GM18508 (cell line): ENCODE measurements around the gene TMOD1.

ENCODE experiments used
- ATAC-seq: cut with Tn5 transposase; IDR thresholded peaks from one replicate; pipeline ENCODE4 v1.9.1; 2021; ENCODE audit warnings: moderate number of reproducible peaks; ENCODE audit not compliant: insufficient read depth, unreplicated experiment

Gene TMOD1

DNA sequence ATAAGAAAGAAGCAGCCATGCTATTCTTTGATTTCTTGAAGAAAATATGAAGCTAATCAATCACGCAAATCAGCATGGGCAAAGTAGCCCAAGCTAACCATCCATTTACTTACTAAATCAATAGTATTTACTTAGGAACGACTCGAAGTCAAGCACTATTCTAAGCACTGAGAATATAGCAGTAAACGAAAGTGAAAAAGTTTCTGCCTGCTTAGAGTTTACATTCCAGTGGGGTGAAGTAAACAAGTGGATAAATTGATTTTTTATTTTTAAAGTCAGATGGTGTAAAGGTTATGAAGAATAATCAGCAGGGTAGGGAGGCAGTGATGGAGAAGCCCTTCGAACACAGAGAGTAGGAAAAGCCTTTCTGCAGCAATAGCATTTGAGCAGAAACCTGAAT lies 126.2 kb downstream of the TMOD1 start:
- no peak for ATAC-seq

DNA sequence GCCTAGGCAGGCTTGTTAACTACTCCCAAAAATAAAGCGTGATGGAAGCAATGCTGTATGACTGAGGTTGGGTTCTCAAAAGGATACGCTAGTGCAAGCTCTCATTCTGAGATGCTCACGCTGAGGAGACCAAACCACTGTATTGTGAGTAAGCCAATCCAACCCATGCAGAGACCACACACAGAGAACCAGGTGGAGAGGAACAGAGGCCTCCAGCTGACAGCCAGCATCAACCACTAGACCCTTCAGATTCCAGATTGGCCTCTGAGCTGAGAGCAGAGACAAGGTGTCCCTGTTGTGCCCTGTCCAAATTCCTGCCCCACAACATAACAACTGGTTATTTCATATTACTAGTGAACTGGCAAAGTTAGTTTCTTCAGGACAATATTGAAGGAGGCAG lies 127.2 kb downstream of the TMOD1 start:
- no peak for ATAC-seq

DNA sequence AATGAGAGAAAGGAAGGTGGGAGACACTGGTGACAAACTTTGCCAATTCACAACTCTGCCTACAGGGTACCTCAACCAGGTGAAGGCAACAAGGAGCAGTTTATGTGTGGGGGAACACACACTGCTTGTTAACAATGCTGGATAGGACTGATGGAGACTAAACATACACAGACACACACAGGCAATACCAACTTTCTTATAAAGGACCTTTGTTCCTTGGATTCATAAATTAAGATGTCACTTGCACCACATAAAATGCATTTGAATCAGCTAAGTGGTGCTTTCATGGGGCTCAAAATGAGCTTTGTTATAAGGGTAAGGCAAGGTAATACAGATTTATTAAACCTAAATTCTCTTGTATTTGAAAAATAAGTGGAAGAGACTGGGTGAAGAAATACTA lies 127.7 kb downstream of the TMOD1 start:
- ATAC-seq = no peak

DNA sequence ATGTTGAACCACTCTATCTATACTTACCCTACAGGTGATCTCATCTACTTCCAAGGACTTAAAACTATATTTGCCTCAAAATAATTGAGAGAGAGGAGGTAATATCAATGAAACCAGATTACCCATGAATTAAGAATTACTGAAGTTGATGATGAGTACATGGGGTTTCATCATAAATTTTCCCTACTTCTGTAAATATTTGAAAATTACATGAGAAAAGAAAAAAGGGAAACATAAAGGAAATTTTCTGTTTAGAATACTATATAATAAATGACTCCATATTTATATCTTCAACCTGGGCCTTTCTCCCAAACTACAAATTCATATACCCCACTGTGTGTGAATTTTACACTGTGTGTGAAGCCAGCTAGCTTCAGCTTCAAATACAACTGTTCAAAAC lies 129.1 kb downstream of the TMOD1 start:
- ATAC-seq = no peak

DNA sequence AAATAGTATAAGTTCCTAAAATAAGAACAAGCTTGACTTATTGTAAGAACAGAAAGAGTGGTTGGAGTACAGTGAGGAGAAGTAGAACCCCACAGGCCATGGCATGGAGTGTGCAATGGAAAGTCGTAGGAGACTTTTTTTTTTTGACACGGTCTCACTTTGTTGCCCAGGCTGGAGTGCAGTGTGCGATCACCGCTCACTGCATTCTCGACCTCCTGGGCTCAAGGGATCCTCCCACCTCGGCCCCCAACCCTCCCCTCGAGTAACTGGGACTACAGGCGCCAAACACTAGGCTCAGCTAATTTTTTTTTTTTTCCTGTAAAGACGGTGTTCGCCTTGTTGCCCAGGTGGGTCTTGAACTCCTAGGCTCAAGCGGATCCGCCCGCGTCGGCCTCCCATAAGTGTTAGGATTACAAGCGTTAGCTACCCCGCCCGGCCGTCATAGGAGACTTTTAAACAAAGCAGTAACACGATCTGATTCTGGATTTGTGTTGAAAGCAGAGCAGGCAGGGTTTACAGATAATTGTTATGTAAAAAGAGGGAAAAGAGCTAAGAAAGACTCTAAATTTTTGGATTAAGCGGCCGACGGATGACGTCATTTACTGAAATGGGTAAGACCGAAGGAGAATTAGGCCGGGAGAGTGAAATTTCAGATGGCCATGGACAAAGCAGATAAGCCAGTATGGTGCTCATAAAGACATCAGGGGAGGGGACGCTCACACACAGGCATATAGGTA lies 130.9 kb downstream of the TMOD1 start:
- ATAC-seq = peak; percentile 11

DNA sequence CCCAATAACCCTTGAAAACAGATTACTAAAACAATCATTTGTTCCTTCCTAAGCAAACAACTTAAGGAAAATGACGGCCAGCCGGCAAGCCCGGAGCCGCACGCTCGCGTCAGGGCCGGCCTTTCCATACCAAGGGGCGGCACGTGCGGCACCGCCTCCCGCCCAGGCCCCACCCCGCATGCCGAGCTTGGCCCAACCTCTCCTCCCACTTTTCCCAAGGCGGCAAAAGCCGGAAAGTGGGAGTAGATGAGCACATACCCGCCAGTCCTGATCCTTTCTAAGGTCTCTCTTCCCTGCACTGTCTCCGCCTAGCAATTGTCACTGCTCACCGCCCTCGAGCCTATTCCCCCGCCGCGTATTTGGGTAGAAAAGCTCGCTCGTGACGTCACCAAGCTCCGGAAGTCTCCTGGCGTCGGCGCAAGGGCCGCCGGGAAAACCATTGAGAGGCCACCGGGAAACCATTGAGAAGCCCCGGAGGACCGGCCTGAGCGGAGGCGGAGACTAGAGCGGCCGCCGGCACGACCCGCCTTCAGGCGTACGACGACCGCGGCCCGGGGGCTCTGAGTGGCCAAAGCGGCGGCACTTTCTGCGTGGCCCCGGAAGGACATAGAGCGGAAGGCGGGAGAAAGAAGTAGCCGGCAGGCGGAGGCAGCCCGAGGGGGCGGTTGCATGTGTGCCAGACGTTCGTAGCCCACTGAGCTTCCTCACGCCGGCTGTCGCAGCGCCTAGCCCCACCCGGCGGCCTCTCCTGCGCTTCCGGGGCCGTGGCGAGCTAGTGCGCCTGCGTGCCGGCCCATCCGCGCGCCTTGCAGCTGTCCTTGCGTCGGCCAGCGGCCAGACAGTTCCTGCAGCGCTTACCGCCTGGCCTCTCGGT lies 131.8 kb downstream of the TMOD1 start, which contains the start of the genes NCBP1 and TSTD2:
Gene NCBP1, plus strand, starts transcription at position 837 of the 874 bp plus-strand sequence. CDS start 61 bp downstream, outside the sequence.
Gene TSTD2, minus strand, starts transcription at position 384 of the 874 bp plus-strand sequence. CDS start 5,806 bp downstream, outside the sequence.
- peak; percentile 57 for ATAC-seq

DNA sequence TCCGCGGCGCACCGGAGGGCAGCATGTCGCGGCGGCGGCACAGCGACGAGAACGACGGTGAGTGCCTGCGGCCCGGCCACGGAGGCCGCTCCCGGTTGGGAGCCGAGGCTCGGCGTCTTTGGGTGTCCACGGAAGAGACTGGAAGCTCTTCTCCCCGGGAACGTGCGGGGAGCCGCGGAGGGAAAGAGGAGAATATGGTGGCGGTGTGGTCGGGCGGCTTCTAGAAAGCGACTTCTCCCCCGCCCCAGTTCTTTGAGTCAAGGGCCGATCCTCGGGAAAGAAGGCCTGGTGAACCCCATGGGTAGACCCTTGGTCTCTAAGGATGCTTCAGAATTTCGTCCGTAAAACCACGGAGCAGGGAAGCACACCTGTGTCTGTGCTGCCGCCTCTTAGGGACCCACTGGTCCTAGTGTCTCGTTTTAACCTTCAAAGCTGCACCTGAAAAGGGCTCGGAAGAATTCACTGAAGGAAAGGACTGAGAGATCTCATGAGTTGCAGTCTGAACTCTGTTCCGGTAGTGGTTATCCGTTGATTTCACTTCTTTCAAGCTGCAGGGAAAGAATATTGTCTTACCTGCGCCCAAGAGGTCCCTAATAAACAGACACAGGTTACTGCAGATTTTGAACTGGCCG lies 132.5 kb downstream of the TMOD1 start:
- peak; percentile 1 for ATAC-seq

DNA sequence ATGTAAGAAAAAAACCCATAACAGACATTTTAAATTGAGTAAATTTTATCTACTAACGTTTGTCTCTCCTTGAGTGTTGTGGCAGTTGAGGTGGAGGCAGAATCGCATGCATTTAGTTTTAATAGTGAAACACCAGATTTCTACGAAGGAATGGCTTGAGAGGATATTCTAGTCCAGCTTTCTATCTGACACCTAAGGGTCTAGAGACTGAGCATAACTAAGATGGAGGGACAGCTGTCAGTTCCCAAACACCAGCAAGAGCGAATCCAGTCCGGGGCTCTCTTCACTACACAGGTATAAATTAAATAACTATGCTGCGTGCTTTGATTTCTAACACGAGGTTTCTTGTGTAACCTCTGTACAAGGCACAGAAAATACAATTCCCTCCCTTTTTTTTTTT lies 133.6 kb downstream of the TMOD1 start:
- ATAC-seq = no peak

DNA sequence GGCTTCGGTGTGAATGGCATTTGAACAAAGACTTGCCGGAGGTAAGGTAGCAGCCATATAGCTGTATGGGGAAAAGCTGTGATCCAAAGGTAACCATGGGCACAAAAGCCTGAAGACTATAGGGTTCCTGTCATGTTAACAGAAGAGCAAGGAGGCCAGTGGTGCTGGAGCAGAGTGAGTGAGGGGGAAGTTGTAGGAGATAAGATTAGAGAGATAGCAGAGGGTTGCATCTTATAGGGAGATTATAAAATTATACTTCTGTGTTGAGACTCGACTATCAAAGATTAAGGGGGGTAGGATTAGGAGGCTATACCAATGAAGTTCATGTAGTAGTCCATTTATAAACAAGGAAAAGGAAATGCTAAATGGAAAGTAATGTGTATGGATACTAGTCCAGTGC lies 135.4 kb downstream of the TMOD1 start:
- no peak for ATAC-seq

DNA sequence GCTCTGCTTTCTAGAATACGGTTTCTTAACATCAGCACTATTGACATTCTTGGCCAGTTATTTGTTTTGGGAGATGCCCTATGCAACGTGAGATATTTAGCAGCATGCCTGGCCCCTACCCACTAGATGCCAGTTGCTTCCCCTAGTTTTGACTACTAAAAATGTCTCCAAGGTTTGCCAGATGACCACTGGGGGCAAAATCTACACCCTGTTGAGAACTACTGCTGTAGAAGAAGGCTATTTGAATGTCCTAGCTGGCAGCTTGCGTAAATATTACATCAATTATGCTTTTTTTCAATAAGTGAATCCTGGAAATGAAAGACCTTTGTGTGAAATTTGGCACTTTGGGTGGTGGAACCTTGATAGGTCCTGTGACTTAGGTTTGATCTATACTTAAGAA lies 137.2 kb downstream of the TMOD1 start:
- no peak for ATAC-seq

DNA sequence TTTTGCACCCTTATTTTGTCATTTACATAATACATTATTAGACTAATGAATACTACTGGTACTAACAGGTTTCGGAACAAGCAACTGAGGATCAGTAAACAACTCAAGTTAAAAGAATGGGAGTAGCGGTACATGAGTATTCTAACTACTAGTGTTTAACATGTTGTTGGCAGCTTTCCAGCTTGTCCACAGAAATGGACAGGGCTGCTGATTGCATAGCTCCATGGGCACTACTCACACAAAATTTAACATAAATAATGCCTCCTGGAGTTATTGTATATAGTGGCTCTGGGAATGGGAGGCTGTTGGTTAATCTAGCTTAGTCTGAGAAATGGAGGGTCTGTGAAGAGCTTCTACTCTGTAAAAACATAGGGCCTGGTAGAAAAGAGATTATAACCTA lies 138.9 kb downstream of the TMOD1 start:
- ATAC-seq = no peak

DNA sequence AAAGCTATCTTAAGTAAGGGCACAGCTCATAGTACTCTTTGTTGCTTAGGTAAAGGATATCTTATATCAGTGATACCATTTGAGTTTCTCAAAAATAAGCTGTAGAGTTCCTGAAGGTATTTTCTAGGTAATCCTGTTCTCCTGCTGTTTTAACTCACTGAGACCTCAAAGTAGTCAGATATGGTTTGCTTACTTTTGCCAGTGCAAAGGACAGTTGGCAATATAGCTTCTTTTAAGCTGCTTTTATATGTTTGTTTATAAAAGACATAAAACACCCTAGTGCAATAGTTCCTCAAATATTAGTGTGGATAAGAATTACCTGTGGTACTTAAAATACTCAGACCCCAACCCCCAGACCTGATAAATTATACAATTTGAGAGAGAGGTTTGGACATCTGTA lies 144.3 kb downstream of the TMOD1 start:
- no peak for ATAC-seq

DNA sequence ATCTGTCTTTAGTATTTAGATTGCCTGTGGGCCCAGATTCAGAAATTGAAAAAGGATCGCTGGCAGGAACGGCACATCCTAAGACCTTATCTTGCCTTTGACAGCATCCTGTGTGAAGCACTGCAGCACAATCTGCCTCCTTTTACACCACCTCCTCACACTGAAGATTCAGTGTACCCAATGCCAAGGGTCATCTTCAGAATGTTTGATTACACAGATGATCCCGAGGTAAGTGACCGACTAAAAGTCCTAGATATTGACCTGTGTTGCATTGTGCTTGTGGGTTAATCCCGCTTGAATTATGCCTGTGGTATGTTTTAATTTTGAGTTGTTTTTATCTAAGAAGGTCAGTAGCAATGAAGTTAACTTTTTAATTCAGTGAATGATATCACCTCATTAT lies 146.5 kb downstream of the TMOD1 start:
- ATAC-seq = no peak
